IPS DF 4.7 (cell line): ENCODE measurements around the gene PNPLA5.
A peak's percentile ranks its signal among the peaks of the same experiment; 100 is the strongest.
"Not testable (repeated sequence)": the region's sequence is repeated elsewhere in the genome, so short reads cannot be mapped to it uniquely, and the experiment has no call there.

Source experiments
- DNase-seq: peaks from one replicate; pipeline ENCODE4 v3.0.0-alpha.2; 2013; ENCODE audit warnings: low spot score; ENCODE audit errors: extremely low read depth

Gene PNPLA5

GRCh38 chr22:43881091-43882061 is 10.4 kb downstream of the PNPLA5 start:
- DNase-seq: no peak

GRCh38 chr22:43880541-43880991 is 11.2 kb downstream of the PNPLA5 start:
- DNase-seq: no peak

DNA sequence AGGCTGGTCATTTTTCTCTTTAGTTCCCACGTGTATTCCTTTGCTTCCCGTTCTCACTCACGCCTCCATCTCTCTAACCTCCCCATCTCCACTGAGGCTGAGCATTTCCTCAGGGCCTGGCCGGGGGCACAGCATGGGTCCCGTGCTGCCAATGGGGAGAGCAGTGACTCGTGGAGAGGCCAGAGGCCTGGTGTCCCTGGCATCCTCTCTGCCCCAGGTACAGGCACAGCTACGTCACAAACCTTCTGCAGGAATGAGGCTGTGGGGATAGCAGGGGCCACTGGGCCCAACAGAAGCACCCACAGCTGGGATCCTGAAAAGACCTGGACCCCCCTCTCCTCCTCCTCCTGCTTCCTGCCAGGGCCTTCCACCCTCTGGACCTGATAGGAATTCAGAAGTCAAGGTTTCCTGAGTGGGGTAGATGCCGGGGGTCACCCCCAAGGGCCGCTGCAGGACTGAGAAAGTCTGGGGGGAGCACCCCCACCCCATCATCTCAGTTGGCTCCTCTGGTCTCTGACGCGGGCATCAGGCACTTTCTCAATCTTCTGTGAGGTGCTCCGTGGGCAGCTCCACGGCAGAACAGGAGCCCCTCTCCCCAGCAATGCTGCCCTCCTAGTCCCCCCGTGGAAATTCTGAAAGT is 11.8 kb downstream of the PNPLA5 start:
- DNase-seq: no peak

- no peak for DNase-seq
Observed at GRCh38 chr22:43878831-43879550, 12.8 kb downstream of the PNPLA5 start.

- DNase-seq: no peak
Observed at GRCh38 chr22:43878079-43878795, 13.6 kb downstream of the PNPLA5 start.

GRCh38 chr22:43876866-43877509 is 14.8 kb downstream of the PNPLA5 start:
- DNase-seq: no peak

DNA sequence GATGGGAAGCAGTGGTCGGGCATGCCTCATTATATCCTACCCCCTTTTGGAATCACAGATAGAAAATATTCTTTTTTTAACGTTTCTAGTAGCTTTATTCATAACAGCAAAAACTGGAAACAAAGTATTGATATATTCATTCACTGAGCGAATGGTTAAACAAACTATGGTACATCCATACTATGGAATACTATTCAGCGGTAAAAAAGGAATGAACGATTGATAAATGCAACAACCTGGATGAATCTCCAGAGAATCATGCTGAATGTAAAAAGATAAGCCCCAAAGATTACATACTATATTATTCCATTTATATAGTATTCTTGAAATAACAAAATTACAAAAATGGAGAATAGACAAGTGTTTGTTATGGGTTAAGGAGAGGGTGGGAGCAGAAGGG is 22.0 kb downstream of the PNPLA5 start:
- no peak for DNase-seq

DNA sequence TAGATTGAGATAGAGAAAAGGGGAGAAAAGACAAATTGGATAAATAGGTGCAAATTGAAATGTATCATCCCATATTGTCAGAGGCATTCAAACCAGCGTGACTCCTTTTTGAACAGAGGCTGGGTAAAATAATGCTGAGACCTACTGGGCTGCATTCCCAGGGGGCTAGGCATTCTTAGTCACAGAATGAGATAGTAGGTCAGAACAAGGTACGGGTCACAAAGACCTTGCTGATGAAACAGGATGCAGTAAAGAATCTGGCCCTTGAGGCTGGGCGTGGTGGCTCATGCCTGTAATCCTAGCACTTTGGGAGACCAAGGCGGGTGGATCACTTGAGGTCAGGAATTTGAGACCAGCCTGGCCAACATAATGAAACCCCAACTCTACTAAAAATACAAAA is 22.8 kb downstream of the PNPLA5 start:
- DNase-seq: not testable (repeated sequence)

GRCh38 chr22:43867839-43868635 is 23.8 kb downstream of the PNPLA5 start:
- peak; percentile 86 for DNase-seq

DNA sequence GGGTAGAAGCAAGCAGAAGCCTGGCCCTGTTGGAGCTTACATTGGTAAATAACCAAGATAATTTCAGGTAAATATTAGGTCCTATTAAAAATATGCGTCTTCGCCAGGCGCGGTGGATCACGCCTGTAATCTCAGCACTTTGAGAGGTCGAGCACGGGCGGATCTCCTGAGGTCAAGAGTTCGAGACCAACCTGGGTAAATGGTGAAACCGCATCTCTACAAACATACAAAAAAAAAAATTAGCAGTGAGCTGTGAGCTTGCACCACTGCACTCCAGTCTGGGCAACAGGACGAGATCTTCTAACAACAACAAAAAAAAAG is 29.0 kb downstream of the PNPLA5 start:
- no peak for DNase-seq

GRCh38 chr22:43862074-43862881 is 29.5 kb downstream of the PNPLA5 start, which contains the start of gene SULT4A1:
Gene SULT4A1 (minus strand): TSS chr22:43862513. CDS start chr22:43862382, 131 bp downstream.
- no peak for DNase-seq

DNA sequence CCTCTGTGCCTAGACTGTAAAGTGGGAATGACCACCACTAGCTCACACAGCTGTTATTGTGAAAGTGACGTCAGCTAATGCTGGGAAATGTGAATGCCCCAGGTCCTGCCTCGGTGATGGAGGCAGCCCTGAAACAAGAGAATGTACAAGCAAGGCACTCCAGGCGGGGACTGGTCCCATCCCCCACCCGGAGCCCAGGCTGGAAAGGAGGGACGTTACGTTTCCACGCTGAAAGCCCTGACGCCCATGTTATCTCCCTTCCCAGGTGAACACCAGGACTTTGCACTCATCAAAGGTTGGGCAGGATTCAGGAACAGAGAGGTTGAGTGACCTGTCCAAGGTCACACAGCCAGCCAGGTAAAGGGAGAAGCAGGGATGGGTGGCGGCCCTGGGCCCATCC is 30.3 kb downstream of the PNPLA5 start:
- DNase-seq: no peak

DNA sequence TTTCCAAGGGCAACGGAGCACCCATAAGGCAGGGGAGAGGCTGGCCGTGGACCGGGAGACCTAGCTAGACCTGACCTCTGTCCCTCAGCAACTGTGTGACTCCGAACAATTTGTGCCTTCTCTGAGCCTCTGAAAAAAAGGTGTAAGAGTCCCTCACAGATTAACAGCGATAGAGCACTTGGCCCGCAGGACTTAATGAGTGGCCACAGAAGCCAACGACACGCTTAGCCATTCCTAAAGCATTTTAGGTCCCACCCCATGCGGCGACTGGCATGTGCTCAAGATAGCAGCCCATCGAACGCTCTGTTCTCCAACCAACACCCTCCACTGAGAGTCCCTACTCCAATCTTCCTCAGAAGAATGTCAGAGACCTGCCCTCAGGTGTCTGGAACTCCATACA is 31.0 kb downstream of the PNPLA5 start:
- no peak for DNase-seq

GRCh38 chr22:43860126-43860525 is 31.7 kb downstream of the PNPLA5 start:
- no peak for DNase-seq

GRCh38 chr22:43859621-43860020 is 32.2 kb downstream of the PNPLA5 start:
- no peak for DNase-seq

DNA sequence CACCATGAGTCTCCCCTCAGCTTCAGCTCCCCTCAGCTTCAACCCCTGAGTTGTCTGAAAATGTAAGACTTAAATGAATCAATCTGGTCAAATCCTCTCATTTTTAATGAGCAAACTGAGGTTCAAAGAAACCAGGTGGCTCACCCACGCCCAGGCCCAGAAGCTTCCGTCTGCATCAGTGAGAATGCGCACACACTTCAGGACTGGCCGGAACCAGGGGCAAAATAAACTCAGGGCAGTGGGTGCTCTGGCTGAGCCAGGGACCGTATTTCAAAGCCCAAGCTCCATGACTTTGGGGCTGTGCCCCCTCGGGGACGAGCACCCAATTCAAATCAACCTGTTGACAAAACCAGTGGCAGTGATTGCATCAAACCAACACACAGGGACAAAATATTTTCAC is 32.6 kb downstream of the PNPLA5 start:
- DNase-seq: no peak

GRCh38 chr22:43858156-43858895 is 33.5 kb downstream of the PNPLA5 start:
- no peak for DNase-seq

DNA sequence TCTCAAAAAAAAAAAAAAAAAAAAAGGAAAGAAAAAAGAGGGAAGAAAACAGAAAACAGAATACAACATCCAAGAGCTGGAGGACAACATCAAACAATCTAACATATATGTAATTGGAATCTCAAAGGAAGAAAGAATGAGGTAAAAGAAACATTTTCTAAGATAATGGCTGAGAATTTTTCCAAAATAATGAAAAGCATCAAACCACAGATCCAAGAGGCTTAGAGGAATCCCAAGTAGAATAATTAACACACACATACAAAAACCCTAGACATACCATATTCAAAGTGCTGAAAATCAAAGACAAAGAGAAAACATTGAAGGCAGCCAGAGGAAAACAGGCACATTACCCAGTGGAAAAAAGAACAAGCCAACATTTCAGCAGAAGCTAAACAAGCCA is 34.4 kb downstream of the PNPLA5 start:
- no peak for DNase-seq
